Measurements from ENCODE around the gene RBM12. TPM values are rescaled to one million over a fixed set of nuclear protein-coding genes. Genes with fewer than 3 reads are reported as not detected.

RBM12 gene
- total RNA-seq, 6 experiments from 2014 or later: 13.3 to 32.8 (median 21.0) TPM

- TF ChIP-seq POLR2A (IDR thresholded peaks at IDR 0.05): peak; percentile 72
- TF ChIP-seq, protein P1, sequence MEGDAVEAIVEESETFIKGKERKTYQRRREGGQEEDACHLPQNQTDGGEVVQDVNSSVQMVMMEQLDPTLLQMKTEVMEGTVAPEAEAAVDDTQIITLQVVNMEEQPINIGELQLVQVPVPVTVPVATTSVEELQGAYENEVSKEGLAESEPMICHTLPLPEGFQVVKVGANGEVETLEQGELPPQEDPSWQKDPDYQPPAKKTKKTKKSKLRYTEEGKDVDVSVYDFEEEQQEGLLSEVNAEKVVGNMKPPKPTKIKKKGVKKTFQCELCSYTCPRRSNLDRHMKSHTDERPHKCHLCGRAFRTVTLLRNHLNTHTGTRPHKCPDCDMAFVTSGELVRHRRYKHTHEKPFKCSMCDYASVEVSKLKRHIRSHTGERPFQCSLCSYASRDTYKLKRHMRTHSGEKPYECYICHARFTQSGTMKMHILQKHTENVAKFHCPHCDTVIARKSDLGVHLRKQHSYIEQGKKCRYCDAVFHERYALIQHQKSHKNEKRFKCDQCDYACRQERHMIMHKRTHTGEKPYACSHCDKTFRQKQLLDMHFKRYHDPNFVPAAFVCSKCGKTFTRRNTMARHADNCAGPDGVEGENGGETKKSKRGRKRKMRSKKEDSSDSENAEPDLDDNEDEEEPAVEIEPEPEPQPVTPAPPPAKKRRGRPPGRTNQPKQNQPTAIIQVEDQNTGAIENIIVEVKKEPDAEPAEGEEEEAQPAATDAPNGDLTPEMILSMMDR (IDR thresholded peaks at IDR 0.05): no peak
- Histone ChIP-seq H3K27me3 (no peaks in the 10 kb centered on the region), H3K4me3 (peak overlapping the region; percentile 44 to 58 (median 56)), H3K36me3 (no peaks in the 10 kb centered on the region), H3K4me1 (peaks cover 0 to 32% (median 12%) of the 10 kb centered on the region in 4 donors), H3K9me3 (no peaks in the 10 kb centered on the region), H3K27ac (peak overlapping the region; percentile 64 to 82 (median 67))
- peak; percentile 58 to 66 (median 62) for ATAC-seq
- peak; percentile 89 to 93 (median 92) for DNase-seq
- intact Hi-C loops (cut with DNase I): no loop called here
- WGBS (ENCODE audit: insufficient coverage, low coverage, low lambda C conversion rate, missing lambda C conversion rate): 1% methylated on average over 19 of the region's 57 CpGs
Observed at GRCh38 chr20:35616465-35617396, 48.0 kb downstream of the RBM12 start.

GRCh38 chr20:35615667-35616464, 48.8 kb downstream of the RBM12 start, which contains the start of gene SPAG4:
Gene SPAG4 (plus strand): TSS chr20:35615829. CDS start chr20:35616004, 175 bp downstream.
- peak; percentile 68 for TF ChIP-seq POLR2A (IDR thresholded peaks at IDR 0.05)
- TF ChIP-seq, protein P1 (IDR thresholded peaks at IDR 0.05): no peak
- Histone ChIP-seq H3K4me1 (peaks cover 0 to 32% (median 12%) of the 10 kb centered on the region in 4 donors), H3K36me3 (no peaks in the 10 kb centered on the region), H3K9me3 (no peaks in the 10 kb centered on the region), H3K4me3 (peak within 1 kb of the TSS; percentile 51 to 65 (median 58)), H3K27ac (peak within 1 kb of the TSS; percentile 64 to 92 (median 81)), H3K27me3 (no peaks in the 10 kb centered on the region)
- intact Hi-C loops (cut with DNase I): no loop called here
- WGBS (ENCODE audit: insufficient coverage, low coverage, low lambda C conversion rate, missing lambda C conversion rate): 2% methylated on average over 19 of the region's 68 CpGs
- ATAC-seq (peak; percentile 84 to 95 (median 90)), DNase-seq (peak; percentile 100)

DNA sequence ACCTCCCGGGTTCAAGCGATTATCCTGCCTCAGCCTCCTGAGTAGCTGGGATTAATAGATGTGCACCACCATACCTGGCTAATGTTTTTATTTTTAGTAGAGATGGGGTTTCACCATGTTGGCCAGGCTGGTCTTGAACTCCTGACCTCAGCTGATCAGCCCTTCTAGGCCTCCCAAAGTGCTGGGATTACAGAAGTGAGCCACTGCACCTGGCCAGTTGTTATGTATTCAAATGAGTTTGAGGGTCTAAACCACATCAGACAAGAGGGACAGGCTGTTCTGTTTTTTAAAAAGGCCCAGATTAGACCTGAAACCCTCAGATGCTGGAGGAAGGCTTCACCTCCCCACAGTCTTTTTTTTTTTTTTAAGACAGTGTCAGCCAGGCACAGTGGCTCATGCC, 53.2 kb downstream of the RBM12 start:
- H3K4me1 ChIP-seq: peaks cover 0 to 5% (median 0%) of the 10 kb centered on the region in 4 donors
- H3K9me3 ChIP-seq: no peaks in the 10 kb centered on the region
- no peak overlapping the region for H3K27ac ChIP-seq
- H3K27me3 ChIP-seq: no peaks in the 10 kb centered on the region
- ATAC-seq (no peak), DNase-seq (no peak)
- WGBS (ENCODE audit: insufficient coverage, low coverage, low lambda C conversion rate, missing lambda C conversion rate): 100% methylated on average over 2 of the region's 2 CpGs
- H3K36me3 ChIP-seq: no peaks in the 10 kb centered on the region
- TF ChIP-seq POLR2A (IDR thresholded peaks at IDR 0.05): no peak
- TF ChIP-seq, protein P1 (IDR thresholded peaks at IDR 0.05): no peak
- no peak overlapping the region for H3K4me3 ChIP-seq
- intact Hi-C loops (cut with DNase I): no loop called here

- TF ChIP-seq, protein P1 (IDR thresholded peaks at IDR 0.05): no peak
- TF ChIP-seq POLR2A (IDR thresholded peaks at IDR 0.05): no peak
- Histone ChIP-seq H3K4me1 (peaks cover 0 to 5% (median 0%) of the 10 kb centered on the region in 4 donors), H3K27me3 (no peaks in the 10 kb centered on the region), H3K4me3 (no peak overlapping the region), H3K27ac (no peak overlapping the region), H3K36me3 (no peaks in the 10 kb centered on the region), H3K9me3 (no peaks in the 10 kb centered on the region)
- ATAC-seq: no peak
- intact Hi-C loops (cut with DNase I): no loop called here
- 68% methylated on average over 3 of the region's 9 CpGs for WGBS (ENCODE audit: insufficient coverage, low coverage, low lambda C conversion rate, missing lambda C conversion rate)
- no peak for DNase-seq
Observed at GRCh38 chr20:35610833-35611427, 53.8 kb downstream of the RBM12 start.

Data from right lobe of liver (tissue), 6 donors.